ENCODE measurements around the gene LRBA.

LRBA gene

GRCh38 chr4:150259861-150260567 is 755.1 kb downstream of the LRBA start:
- H3K27ac ChIP-seq (ENCODE audit: insufficient read depth in 1 of 2, low read depth in 1 of 2, low read length in 2 of 2, poor library complexity in 1 of 2, severe bottlenecking in 2 of 2) = no peak overlapping the region
- H3K27me3 ChIP-seq (replicated peaks in 2 of 5; ENCODE audit: control insufficient read depth in 4 of 5, insufficient read depth in 5 of 5, low read length in 4 of 5) = no peaks in the 10 kb centered on the region
- H3K4me1 ChIP-seq (ENCODE audit: control extremely low read depth in 1 of 4, control insufficient read depth in 4 of 4, insufficient read depth in 4 of 4, low read length in 3 of 4) = peaks cover 0 to 8% (median 0%) of the 10 kb centered on the region in 4 experiments
- ChIA-PET CTCF (interaction anchor here (0.6 to 1.8 kb wide), 4 partner anchors 21 to 42 kb away, joined by 3 to 6 read pairs (median 4); no protein-coding TSS in a partner anchor), POLR2A (no interaction called here)
- peaks cover 3 to 13% (median 5%) of the 10 kb centered on the region in 4 experiments for H3K36me3 ChIP-seq (ENCODE audit: control insufficient read depth in 4 of 4, insufficient read depth in 4 of 4, low read length in 3 of 4)
- DNase-seq = no peak
- H3K9me3 ChIP-seq (ENCODE audit: control extremely low read depth in 1 of 5, control insufficient read depth in 4 of 5, insufficient read depth in 2 of 5, low read depth in 1 of 5, low read length in 4 of 5) = no peaks in the 10 kb centered on the region
- 90% methylated on average over 8 of the region's 8 CpGs for WGBS (ENCODE audit: insufficient coverage)
- H3K4me3 ChIP-seq (ENCODE audit: control insufficient read depth in 1 of 7, extremely low read depth in 1 of 7, insufficient read depth in 4 of 7, low read depth in 2 of 7, low read length in 6 of 7) = no peak overlapping the region

DNA sequence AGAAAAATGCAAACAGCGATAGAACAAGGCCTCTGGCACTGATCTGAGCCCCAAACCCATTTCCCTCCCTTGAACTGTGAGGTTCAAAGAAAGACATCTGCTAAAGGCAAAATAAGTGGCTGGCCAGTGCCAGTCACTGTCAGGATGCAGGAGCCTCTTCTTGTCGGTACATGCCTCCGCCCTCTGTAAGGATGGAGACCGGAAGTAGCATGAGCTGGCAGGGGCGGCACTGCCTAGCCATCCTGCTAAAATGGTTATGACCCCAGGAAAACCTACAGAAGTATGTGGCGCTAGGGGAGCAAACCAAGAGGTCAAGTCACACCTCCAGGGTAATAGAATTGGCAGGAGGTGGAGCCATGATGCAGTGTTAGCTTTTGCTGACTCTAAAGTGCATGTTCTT is 756.5 kb downstream of the LRBA start:
- ChIA-PET CTCF (interaction anchor here (0.9 to 1.8 kb wide), 2 partner anchors 13 to 22 kb away, joined by 3 to 6 read pairs; no protein-coding TSS in a partner anchor), POLR2A (no interaction called here)
- Histone ChIP-seq H3K4me3 (ENCODE audit: control insufficient read depth in 1 of 7, extremely low read depth in 1 of 7, insufficient read depth in 4 of 7, low read depth in 2 of 7, low read length in 6 of 7) (no peak overlapping the region), H3K9me3 (ENCODE audit: control extremely low read depth in 1 of 5, control insufficient read depth in 4 of 5, insufficient read depth in 2 of 5, low read depth in 1 of 5, low read length in 4 of 5) (no peaks in the 10 kb centered on the region), H3K4me1 (ENCODE audit: control extremely low read depth in 1 of 4, control insufficient read depth in 4 of 4, insufficient read depth in 4 of 4, low read length in 3 of 4) (peaks cover 0 to 19% (median 9%) of the 10 kb centered on the region in 4 experiments), H3K27me3 (replicated peaks in 2 of 5; ENCODE audit: control insufficient read depth in 4 of 5, insufficient read depth in 5 of 5, low read length in 4 of 5) (no peaks in the 10 kb centered on the region), H3K27ac (ENCODE audit: insufficient read depth in 1 of 2, low read depth in 1 of 2, low read length in 2 of 2, poor library complexity in 1 of 2, severe bottlenecking in 2 of 2) (no peak overlapping the region), H3K36me3 (ENCODE audit: control insufficient read depth in 4 of 4, insufficient read depth in 4 of 4, low read length in 3 of 4) (peaks cover 0 to 6% (median 5%) of the 10 kb centered on the region in 4 experiments)
- DNase-seq = no peak
- 97% methylated on average over 6 of the region's 6 CpGs for WGBS (ENCODE audit: insufficient coverage)

GRCh38 chr4:150256841-150257730 is 758.0 kb downstream of the LRBA start:
- no peak for DNase-seq
- CTCF ChIA-PET = no interaction called here
- POLR2A ChIA-PET = interaction anchor here (0.6 kb wide), 1 partner anchor 24 kb away, joined by 3 read pairs; no protein-coding TSS in a partner anchor

GRCh38 chr4:150256225-150256620 is 758.9 kb downstream of the LRBA start:
- Histone ChIP-seq H3K36me3 (ENCODE audit: control insufficient read depth in 4 of 4, insufficient read depth in 4 of 4, low read length in 3 of 4) (peaks cover 0 to 1% (median 0%) of the 10 kb centered on the region in 4 experiments), H3K27ac (ENCODE audit: insufficient read depth in 1 of 2, low read depth in 1 of 2, low read length in 2 of 2, poor library complexity in 1 of 2, severe bottlenecking in 2 of 2) (no peak overlapping the region), H3K9me3 (ENCODE audit: control extremely low read depth in 1 of 5, control insufficient read depth in 4 of 5, insufficient read depth in 2 of 5, low read depth in 1 of 5, low read length in 4 of 5) (no peaks in the 10 kb centered on the region), H3K27me3 (replicated peaks in 2 of 5; ENCODE audit: control insufficient read depth in 4 of 5, insufficient read depth in 5 of 5, low read length in 4 of 5) (no peaks in the 10 kb centered on the region), H3K4me1 (ENCODE audit: control extremely low read depth in 1 of 4, control insufficient read depth in 4 of 4, insufficient read depth in 4 of 4, low read length in 3 of 4) (peaks cover 0 to 19% (median 9%) of the 10 kb centered on the region in 4 experiments), H3K4me3 (ENCODE audit: control insufficient read depth in 1 of 7, extremely low read depth in 1 of 7, insufficient read depth in 4 of 7, low read depth in 2 of 7, low read length in 6 of 7) (no peak overlapping the region)
- WGBS (ENCODE audit: insufficient coverage) = 96% methylated on average over 23 of the region's 23 CpGs
- DNase-seq = no peak
- POLR2A ChIA-PET = no interaction called here
- CTCF ChIA-PET = interaction anchor here (0.7 to 2.3 kb wide), 2 partner anchors 13 to 468 kb away, joined by 3 to 7 read pairs; no protein-coding TSS in a partner anchor

More at GRCh38 chr4:150256841-150257730, 758.0 kb downstream of the LRBA start:
- Histone ChIP-seq H3K9me3 (ENCODE audit: control extremely low read depth in 1 of 5, control insufficient read depth in 4 of 5, insufficient read depth in 2 of 5, low read depth in 1 of 5, low read length in 4 of 5) (no peaks in the 10 kb centered on the region), H3K4me3 (ENCODE audit: control insufficient read depth in 1 of 7, extremely low read depth in 1 of 7, insufficient read depth in 4 of 7, low read depth in 2 of 7, low read length in 6 of 7) (no peak overlapping the region), H3K27me3 (replicated peaks in 2 of 5; ENCODE audit: control insufficient read depth in 4 of 5, insufficient read depth in 5 of 5, low read length in 4 of 5) (no peaks in the 10 kb centered on the region), H3K36me3 (ENCODE audit: control insufficient read depth in 4 of 4, insufficient read depth in 4 of 4, low read length in 3 of 4) (peaks cover 0 to 4% (median under 1%) of the 10 kb centered on the region in 4 experiments), H3K4me1 (ENCODE audit: control extremely low read depth in 1 of 4, control insufficient read depth in 4 of 4, insufficient read depth in 4 of 4, low read length in 3 of 4) (peaks cover 0 to 19% (median 9%) of the 10 kb centered on the region in 4 experiments), H3K27ac (ENCODE audit: insufficient read depth in 1 of 2, low read depth in 1 of 2, low read length in 2 of 2, poor library complexity in 1 of 2, severe bottlenecking in 2 of 2) (no peak overlapping the region)
- 82% methylated on average over 24 of the region's 25 CpGs for WGBS (ENCODE audit: insufficient coverage)

- POLR2A ChIA-PET = no interaction called here
- Histone ChIP-seq H3K9me3 (ENCODE audit: control extremely low read depth in 1 of 5, control insufficient read depth in 4 of 5, insufficient read depth in 2 of 5, low read depth in 1 of 5, low read length in 4 of 5) (no peaks in the 10 kb centered on the region), H3K4me1 (ENCODE audit: control extremely low read depth in 1 of 4, control insufficient read depth in 4 of 4, insufficient read depth in 4 of 4, low read length in 3 of 4) (peaks cover 0 to 19% (median 9%) of the 10 kb centered on the region in 4 experiments), H3K36me3 (ENCODE audit: control insufficient read depth in 4 of 4, insufficient read depth in 4 of 4, low read length in 3 of 4) (no peaks in the 10 kb centered on the region), H3K27me3 (replicated peaks in 2 of 5; ENCODE audit: control insufficient read depth in 4 of 5, insufficient read depth in 5 of 5, low read length in 4 of 5) (no peaks in the 10 kb centered on the region), H3K27ac (ENCODE audit: insufficient read depth in 1 of 2, low read depth in 1 of 2, low read length in 2 of 2, poor library complexity in 1 of 2, severe bottlenecking in 2 of 2) (no peak overlapping the region), H3K4me3 (ENCODE audit: control insufficient read depth in 1 of 7, extremely low read depth in 1 of 7, insufficient read depth in 4 of 7, low read depth in 2 of 7, low read length in 6 of 7) (no peak overlapping the region)
- CTCF ChIA-PET = interaction anchor here (0.7 to 2.3 kb wide), 2 partner anchors 13 to 468 kb away, joined by 3 to 7 read pairs; no protein-coding TSS in a partner anchor
- DNase-seq = no peak
- WGBS (ENCODE audit: insufficient coverage) = 96% methylated on average over 12 of the region's 16 CpGs
Measured at GRCh38 chr4:150255610-150256224, 759.4 kb downstream of the LRBA start.

GRCh38 chr4:150253965-150254630 is 761.0 kb downstream of the LRBA start:
- no peak overlapping the region for H3K27ac ChIP-seq (ENCODE audit: insufficient read depth in 1 of 2, low read depth in 1 of 2, low read length in 2 of 2, poor library complexity in 1 of 2, severe bottlenecking in 2 of 2)
- peaks cover 0 to 2% (median 0%) of the 10 kb centered on the region in 4 experiments for H3K36me3 ChIP-seq (ENCODE audit: control insufficient read depth in 4 of 4, insufficient read depth in 4 of 4, low read length in 3 of 4)
- 24% methylated on average over 6 of the region's 18 CpGs for WGBS (ENCODE audit: insufficient coverage)
- ChIA-PET POLR2A (no interaction called here), CTCF (interaction anchor here (2.3 kb wide), 1 partner anchor 11 kb away, joined by 7 read pairs; no protein-coding TSS in a partner anchor)
- no peaks in the 10 kb centered on the region for H3K9me3 ChIP-seq (ENCODE audit: control extremely low read depth in 1 of 5, control insufficient read depth in 4 of 5, insufficient read depth in 2 of 5, low read depth in 1 of 5, low read length in 4 of 5)
- DNase-seq = peak; percentile 15 to 76 (median 73)
- no peaks in the 10 kb centered on the region for H3K27me3 ChIP-seq (replicated peaks in 2 of 5; ENCODE audit: control insufficient read depth in 4 of 5, insufficient read depth in 5 of 5, low read length in 4 of 5)
- H3K4me3 ChIP-seq (ENCODE audit: control insufficient read depth in 1 of 7, extremely low read depth in 1 of 7, insufficient read depth in 4 of 7, low read depth in 2 of 7, low read length in 6 of 7) = no peak overlapping the region
- peaks cover 0 to 19% (median 9%) of the 10 kb centered on the region in 4 experiments for H3K4me1 ChIP-seq (ENCODE audit: control extremely low read depth in 1 of 4, control insufficient read depth in 4 of 4, insufficient read depth in 4 of 4, low read length in 3 of 4)

Measured in common myeloid progenitor, CD34-positive (primary cell).